ENCODE data around the gene FAM131A. TPM values are rescaled to one million over a fixed set of nuclear protein-coding genes. Genes with fewer than 3 reads are reported as not detected.
"Not testable (repeated sequence)": the region's sequence is repeated elsewhere in the genome, so short reads cannot be mapped to it uniquely, and the experiment has no call there.

FAM131A gene
- total RNA-seq, 6 donors from 2014 or later: 14.8 to 52.7 (median 25.2) TPM

GRCh38 chr3:184338511-184338945 is 1.1 kb downstream of the FAM131A start:
- peak in 1 of 2 donors; percentile 91 for DNase-seq
- Histone ChIP-seq H3K27ac (peak overlapping the region; percentile 38 to 97 (median 94)), H3K4me1 (peaks cover 33 to 52% (median 39%) of the 10 kb centered on the region in 4 donors), H3K27me3 (no peaks in the 10 kb centered on the region), H3K36me3 (peaks cover 6 to 40% (median 24%) of the 10 kb centered on the region in 4 donors), H3K4me3 (peak overlapping the region in 3 of 4 donors; percentile 1 to 22 (median 11)), H3K9me3 (no peaks in the 10 kb centered on the region)
- TF ChIP-seq CTCF (IDR thresholded peaks at IDR 0.05) (peak in 3 of 6 experiments; percentile 8 to 34 (median 20)), POLR2A (IDR thresholded peaks at IDR 0.05) (no peak), POLR2AphosphoS5 (IDR thresholded peaks at IDR 0.05) (no peak), EP300 (IDR thresholded peaks at IDR 0.05) (no peak)
- 51 to 76% methylated on average over 5 to 31 of the region's 37 CpGs for WGBS, 2 donors
- peak in 1 of 2 donors; percentile 36 for ATAC-seq (ENCODE audit: low FRiP score in 2 of 2)

DNA sequence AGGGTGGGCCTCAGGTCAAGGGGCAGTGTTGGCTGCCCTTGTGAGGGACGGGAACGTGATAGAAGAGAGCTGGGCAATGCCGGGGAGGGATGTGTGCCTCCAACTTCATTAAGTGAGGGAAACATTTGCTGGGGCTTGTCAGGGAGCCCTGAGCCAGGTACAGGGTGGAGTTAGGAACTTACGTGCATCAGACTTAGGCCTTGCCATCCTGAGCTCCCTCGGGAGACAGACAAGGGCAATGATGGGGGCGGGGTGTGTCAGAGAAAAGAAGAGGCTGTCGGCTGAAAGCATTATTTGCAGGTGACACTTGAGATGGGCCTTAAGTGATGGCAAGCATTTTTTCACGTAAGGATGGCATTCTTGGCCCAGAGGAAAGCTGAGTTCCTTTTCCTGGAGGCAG is 1.6 kb downstream of the FAM131A start:
- Histone ChIP-seq H3K36me3 (peaks cover 6 to 38% (median 22%) of the 10 kb centered on the region in 4 donors), H3K27me3 (no peaks in the 10 kb centered on the region), H3K27ac (peak overlapping the region; percentile 18 to 97 (median 67)), H3K4me3 (peak overlapping the region in 3 of 4 donors; percentile 1 to 22 (median 11)), H3K9me3 (no peaks in the 10 kb centered on the region), H3K4me1 (peaks cover 33 to 52% (median 39%) of the 10 kb centered on the region in 4 donors)
- ATAC-seq (ENCODE audit: low FRiP score in 2 of 2) (no peak), DNase-seq (no peak)
- WGBS, 2 donors: 68 to 77% methylated on average over 8 of the region's 8 CpGs
- TF ChIP-seq POLR2A (IDR thresholded peaks at IDR 0.05) (no peak), POLR2AphosphoS5 (IDR thresholded peaks at IDR 0.05) (no peak), EP300 (IDR thresholded peaks at IDR 0.05) (no peak), CTCF (IDR thresholded peaks at IDR 0.05) (no peak)

- H3K27ac ChIP-seq; ATAC-seq (ENCODE audit: low FRiP score in 2 of 2); H3K9me3 ChIP-seq; H3K4me3 ChIP-seq; H3K27me3 ChIP-seq; DNase-seq: not testable (repeated sequence)
- Histone ChIP-seq H3K36me3 (peaks cover 3 to 36% (median 21%) of the 10 kb centered on the region in 4 donors), H3K4me1 (peaks cover 33 to 47% (median 39%) of the 10 kb centered on the region in 4 donors)
- WGBS, 2 donors: 91% methylated on average over 19 of the region's 19 CpGs
Observed at GRCh38 chr3:184339451-184340135, 2.2 kb downstream of the FAM131A start.

GRCh38 chr3:184341925-184342324 is 4.5 kb downstream of the FAM131A start:
- ATAC-seq (ENCODE audit: low FRiP score in 2 of 2) (peak in 1 of 2 donors; percentile 66), DNase-seq (peak in 1 of 2 donors; percentile 94)
- TF ChIP-seq EP300 (IDR thresholded peaks at IDR 0.05) (no peak), POLR2AphosphoS5 (IDR thresholded peaks at IDR 0.05) (no peak), CTCF (IDR thresholded peaks at IDR 0.05) (no peak), POLR2A (IDR thresholded peaks at IDR 0.05) (no peak)
- 76 to 90% methylated on average over 7 of the region's 7 CpGs for WGBS, 2 donors
- no peak overlapping the region for H3K4me3 ChIP-seq
- H3K9me3 ChIP-seq: no peaks in the 10 kb centered on the region
- H3K27me3 ChIP-seq: no peaks in the 10 kb centered on the region
- peak overlapping the region in 1 of 4 donors; percentile 30 for H3K27ac ChIP-seq
- peaks cover 0 to 34% (median 22%) of the 10 kb centered on the region in 4 donors for H3K36me3 ChIP-seq
- peaks cover 27 to 42% (median 37%) of the 10 kb centered on the region in 4 donors for H3K4me1 ChIP-seq

DNA sequence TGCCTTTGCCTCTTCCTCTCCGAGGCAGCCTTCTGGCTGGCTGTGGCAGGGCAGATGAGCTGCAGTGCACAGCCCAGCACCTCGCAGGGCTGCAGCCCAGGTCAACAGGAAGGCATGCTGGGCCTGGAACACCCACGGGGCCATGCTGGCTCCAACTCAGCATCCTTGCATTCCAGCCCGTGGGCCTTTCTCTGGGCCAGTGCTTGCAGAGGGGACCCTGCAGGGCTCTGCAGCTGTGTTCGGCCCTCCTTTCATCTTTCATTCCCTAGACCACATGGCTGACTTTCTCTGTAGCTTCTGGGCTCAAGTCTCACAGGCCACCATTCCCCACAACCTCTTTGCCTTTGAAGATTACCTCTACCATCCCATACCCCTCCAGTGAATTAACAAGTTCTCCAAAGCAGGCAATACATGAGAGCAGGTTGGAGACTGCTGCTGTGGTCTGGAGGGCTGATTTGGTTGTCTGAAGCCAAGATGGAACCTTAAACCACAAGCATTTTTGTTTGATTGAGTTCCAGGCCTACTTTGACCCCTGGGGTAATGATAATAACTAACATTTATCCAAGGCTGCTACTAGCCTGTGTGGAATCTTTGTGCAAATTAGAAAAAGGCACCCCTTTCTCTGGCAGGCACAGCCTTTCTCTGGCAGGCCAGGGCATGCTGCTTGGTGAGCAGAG is 5.9 kb downstream of the FAM131A start:
- DNase-seq (no peak), ATAC-seq (ENCODE audit: low FRiP score in 2 of 2) (no peak)
- no peak overlapping the region for H3K27ac ChIP-seq
- no peaks in the 10 kb centered on the region for H3K9me3 ChIP-seq
- peaks cover 0 to 34% (median 22%) of the 10 kb centered on the region in 4 donors for H3K36me3 ChIP-seq
- H3K4me1 ChIP-seq: peaks cover 14 to 29% (median 22%) of the 10 kb centered on the region in 4 donors
- no peak for TF ChIP-seq POLR2A (IDR thresholded peaks at IDR 0.05)
- no peak for TF ChIP-seq EP300 (IDR thresholded peaks at IDR 0.05)
- no peak for TF ChIP-seq CTCF (IDR thresholded peaks at IDR 0.05)
- TF ChIP-seq POLR2AphosphoS5 (IDR thresholded peaks at IDR 0.05): no peak
- 70 to 91% methylated on average over 5 of the region's 5 CpGs for WGBS, 2 donors
- no peak overlapping the region for H3K4me3 ChIP-seq
- no peaks in the 10 kb centered on the region for H3K27me3 ChIP-seq

Data from upper lobe of left lung (tissue), 6 donors.